ENCODE measurements around the gene DOP1B.

Gene DOP1B

GRCh38 chr21:36205962-36206361, 49.3 kb downstream of the DOP1B start:
- no peak for DNase-seq

All from SHP77 (cell line).